Glutamatergic neuron (in vitro differentiated cells): ENCODE measurements around the gene FOXD2. TPM values are rescaled to one million over a fixed set of nuclear protein-coding genes. Genes with fewer than 3 reads are reported as not detected.
A peak's percentile ranks its signal among the peaks of the same experiment; 100 is the strongest.

Experiments
- DNase-seq: peaks from one replicate; pipeline ENCODE4 v3.0.0; 2022
- H3K27ac Mint-ChIP-seq: one replicate; pipeline ENCODE4 v1.8.0; 2020; ENCODE audit warnings: mild to moderate bottlenecking, mixed read lengths, inconsistent platforms; ENCODE audit not compliant: unreplicated experiment
- H3K27me3 Mint-ChIP-seq: one replicate; pipeline ENCODE4 v1.8.0; 2020; ENCODE audit warnings: mild to moderate bottlenecking, moderate library complexity, mixed read lengths, inconsistent platforms; ENCODE audit not compliant: unreplicated experiment
- H3K36me3 Mint-ChIP-seq: one replicate; pipeline ENCODE4 v1.8.0; 2020; ENCODE audit warnings: mild to moderate bottlenecking, mixed read lengths, inconsistent platforms; ENCODE audit not compliant: unreplicated experiment
- H3K4me1 Mint-ChIP-seq: one replicate; pipeline ENCODE4 v1.8.0; 2020; ENCODE audit warnings: mild to moderate bottlenecking, low read depth, mixed read lengths, inconsistent platforms; ENCODE audit not compliant: unreplicated experiment
- H3K4me3 Mint-ChIP-seq: one replicate; pipeline ENCODE4 v1.8.0; 2020; ENCODE audit warnings: mild to moderate bottlenecking, mixed read lengths, inconsistent platforms; ENCODE audit not compliant: unreplicated experiment
- H3K9me3 Mint-ChIP-seq: one replicate; pipeline ENCODE4 v1.8.0; 2020; ENCODE audit warnings: mild to moderate bottlenecking, moderate library complexity, mixed read lengths, inconsistent platforms; ENCODE audit not compliant: unreplicated experiment
- total RNA-seq: library from RNA; stranded (reverse); fragmentation: NEBNext Ultra II Directional; extraction: Animal tissue kit (Norgen Biotek cat#: 25700); gene quantifications from one replicate; pipeline ENCODE4 v1.2.1, GENCODE V29; 2021; ENCODE audit not compliant: unreplicated experiment
- TF ChIP-seq, protein P1 (sequence below): fragments of 200-600 bp; sonication (generic); IDR thresholded peaks from one replicate; pipeline ENCODE4 v1.5.0; 2021; ENCODE audit not compliant: partially characterized antibody, unreplicated experiment

The FOXD2 gene
- total RNA-seq, 1 donor from 2014 or later, result not detected

DNA sequence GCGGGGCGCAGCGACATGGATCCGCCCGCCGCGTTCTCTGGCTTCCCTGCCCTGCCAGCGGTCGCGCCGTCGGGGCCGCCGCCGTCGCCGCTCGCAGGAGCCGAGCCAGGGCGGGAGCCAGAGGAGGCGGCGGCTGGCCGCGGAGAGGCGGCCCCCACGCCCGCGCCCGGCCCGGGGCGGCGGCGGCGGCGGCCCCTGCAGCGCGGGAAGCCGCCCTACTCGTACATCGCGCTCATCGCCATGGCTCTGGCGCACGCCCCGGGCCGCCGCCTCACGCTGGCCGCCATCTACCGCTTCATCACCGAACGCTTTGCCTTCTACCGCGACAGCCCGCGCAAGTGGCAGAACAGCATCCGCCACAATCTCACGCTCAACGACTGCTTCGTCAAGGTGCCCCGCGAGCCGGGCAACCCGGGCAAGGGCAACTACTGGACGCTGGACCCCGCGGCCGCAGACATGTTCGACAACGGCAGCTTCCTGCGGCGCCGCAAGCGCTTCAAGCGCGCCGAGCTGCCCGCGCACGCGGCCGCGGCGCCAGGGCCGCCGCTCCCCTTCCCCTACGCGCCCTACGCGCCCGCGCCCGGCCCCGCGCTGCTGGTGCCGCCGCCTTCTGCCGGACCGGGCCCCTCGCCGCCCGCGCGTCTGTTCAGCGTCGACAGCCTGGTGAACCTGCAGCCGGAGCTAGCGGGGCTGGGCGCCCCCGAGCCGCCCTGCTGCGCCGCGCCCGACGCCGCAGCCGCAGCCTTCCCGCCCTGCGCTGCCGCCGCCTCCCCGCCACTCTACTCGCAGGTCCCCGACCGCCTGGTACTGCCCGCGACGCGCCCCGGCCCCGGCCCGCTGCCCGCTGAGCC is 21.3 kb upstream of the FOXD2 start:
- Mint-ChIP-seq H3K9me3 (peaks cover 8% of the 10 kb centered on the region), H3K4me3 (peak overlapping the region; percentile 68), H3K4me1 (no peaks in the 10 kb centered on the region), H3K27me3 (peaks cover 30% of the 10 kb centered on the region), H3K27ac (no peak overlapping the region), H3K36me3 (no peaks in the 10 kb centered on the region)
- TF ChIP-seq, protein P1, sequence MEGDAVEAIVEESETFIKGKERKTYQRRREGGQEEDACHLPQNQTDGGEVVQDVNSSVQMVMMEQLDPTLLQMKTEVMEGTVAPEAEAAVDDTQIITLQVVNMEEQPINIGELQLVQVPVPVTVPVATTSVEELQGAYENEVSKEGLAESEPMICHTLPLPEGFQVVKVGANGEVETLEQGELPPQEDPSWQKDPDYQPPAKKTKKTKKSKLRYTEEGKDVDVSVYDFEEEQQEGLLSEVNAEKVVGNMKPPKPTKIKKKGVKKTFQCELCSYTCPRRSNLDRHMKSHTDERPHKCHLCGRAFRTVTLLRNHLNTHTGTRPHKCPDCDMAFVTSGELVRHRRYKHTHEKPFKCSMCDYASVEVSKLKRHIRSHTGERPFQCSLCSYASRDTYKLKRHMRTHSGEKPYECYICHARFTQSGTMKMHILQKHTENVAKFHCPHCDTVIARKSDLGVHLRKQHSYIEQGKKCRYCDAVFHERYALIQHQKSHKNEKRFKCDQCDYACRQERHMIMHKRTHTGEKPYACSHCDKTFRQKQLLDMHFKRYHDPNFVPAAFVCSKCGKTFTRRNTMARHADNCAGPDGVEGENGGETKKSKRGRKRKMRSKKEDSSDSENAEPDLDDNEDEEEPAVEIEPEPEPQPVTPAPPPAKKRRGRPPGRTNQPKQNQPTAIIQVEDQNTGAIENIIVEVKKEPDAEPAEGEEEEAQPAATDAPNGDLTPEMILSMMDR, result no peak
- peak; percentile 38 for DNase-seq

DNA sequence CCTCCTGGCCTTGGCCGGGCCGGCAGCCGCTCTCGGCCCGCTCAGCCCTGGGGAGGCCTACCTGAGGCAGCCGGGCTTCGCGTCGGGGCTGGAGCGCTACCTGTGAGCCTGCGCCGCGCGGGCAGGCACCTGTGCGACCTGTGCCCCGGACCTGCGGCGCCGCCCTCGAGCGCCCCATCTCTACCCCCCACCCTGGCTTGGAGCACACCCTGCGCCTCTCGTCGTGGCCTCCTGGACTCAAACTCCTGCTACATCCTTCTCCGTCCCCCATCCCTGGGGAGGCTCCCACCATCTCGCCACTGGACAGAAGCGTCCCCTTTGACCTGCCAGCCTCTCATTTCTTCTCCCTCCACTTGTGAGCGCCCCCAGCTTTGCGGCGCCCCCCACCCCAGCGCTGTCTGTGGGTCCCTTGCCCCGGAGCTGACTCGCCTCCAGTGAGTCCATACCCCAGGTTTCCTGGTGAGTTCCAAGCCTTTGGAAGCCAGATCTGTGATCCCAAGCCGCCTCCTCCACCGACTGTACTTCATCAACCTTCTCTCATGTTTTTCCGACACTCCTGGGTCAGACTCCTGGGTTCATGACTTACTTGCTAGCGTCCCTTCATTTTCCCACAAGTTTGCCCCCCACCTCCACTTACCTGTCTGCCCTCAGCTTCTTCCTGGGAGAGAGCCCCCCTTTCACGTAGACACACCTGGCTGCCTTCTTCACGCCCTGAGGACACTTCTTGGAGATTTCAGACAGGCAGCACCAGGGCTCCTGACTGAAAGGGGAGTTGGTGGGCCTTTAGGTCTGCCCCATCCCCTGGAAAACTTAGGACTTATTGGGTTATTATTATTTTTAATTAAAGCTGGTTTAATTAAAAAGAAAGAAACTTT is 20.4 kb upstream of the FOXD2 start:
- Mint-ChIP-seq H3K9me3 (peaks cover 8% of the 10 kb centered on the region), H3K27me3 (peaks cover 30% of the 10 kb centered on the region)
- DNase-seq, result no peak

GRCh38 chr1:47418122-47418521 is 19.7 kb upstream of the FOXD2 start:
- TF ChIP-seq, protein P1, result no peak
- Mint-ChIP-seq H3K36me3 (no peaks in the 10 kb centered on the region), H3K9me3 (peaks cover 8% of the 10 kb centered on the region), H3K4me1 (no peaks in the 10 kb centered on the region), H3K4me3 (no peak overlapping the region), H3K27me3 (peaks cover 30% of the 10 kb centered on the region), H3K27ac (no peak overlapping the region)
- no peak for DNase-seq

More for the DNA sequence above, 20.4 kb upstream of the FOXD2 start:
- H3K4me3 Mint-ChIP-seq, result peak overlapping the region; percentile 17
- H3K27ac Mint-ChIP-seq, result no peak overlapping the region
- no peaks in the 10 kb centered on the region for H3K36me3 Mint-ChIP-seq
- TF ChIP-seq, protein P1, result no peak
- no peaks in the 10 kb centered on the region for H3K4me1 Mint-ChIP-seq

DNA sequence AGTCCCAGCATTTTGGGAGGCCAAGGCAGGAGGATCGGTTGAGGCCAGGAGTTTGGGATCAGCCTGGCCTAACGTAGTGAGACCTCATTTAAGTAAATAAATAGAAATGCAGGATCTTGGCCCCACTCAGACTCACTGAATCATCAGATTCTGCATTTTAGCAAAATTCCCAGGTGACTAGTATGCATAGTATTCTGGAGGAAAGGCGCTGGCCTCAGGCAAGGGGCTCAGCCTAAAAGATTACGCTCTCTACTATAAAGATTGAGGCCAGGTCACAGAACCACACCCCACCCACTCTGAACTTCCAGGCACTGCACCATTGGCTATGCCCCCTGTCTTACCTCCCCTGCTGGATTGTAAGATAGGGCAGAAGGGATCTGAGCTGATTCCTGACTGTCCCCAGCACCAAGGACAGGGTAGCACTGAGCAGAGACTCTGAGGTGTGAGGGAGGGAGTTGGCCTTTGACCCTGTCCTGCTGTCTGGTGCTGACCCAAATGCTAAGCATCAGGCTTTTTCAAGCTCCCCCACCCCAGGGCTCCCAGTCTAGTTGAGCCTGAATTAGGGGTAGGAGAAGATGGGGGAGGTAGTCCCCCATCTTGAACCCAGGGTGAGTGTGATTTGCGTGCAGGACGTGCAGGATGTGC is 19.0 kb upstream of the FOXD2 start:
- peaks cover 33% of the 10 kb centered on the region for H3K27me3 Mint-ChIP-seq
- H3K4me3 Mint-ChIP-seq, result no peak overlapping the region
- no peaks in the 10 kb centered on the region for H3K4me1 Mint-ChIP-seq

More for the DNA sequence above, 19.0 kb upstream of the FOXD2 start:
- TF ChIP-seq, protein P1, result no peak
- no peaks in the 10 kb centered on the region for H3K36me3 Mint-ChIP-seq
- peaks cover 8% of the 10 kb centered on the region for H3K9me3 Mint-ChIP-seq
- no peak overlapping the region for H3K27ac Mint-ChIP-seq
- no peak for DNase-seq
